Activated naive CD4-positive, alpha-beta T cell treated with anti-CD3 and anti-CD28 coated beads, Interleukin-2, amount 50 U/mL, for 16 hours (primary cell): ENCODE measurements around the gene IGF2BP2.
"Not testable (repeated sequence)": the region's sequence is repeated elsewhere in the genome, so short reads cannot be mapped to it uniquely, and the experiment has no call there.

Source experiments
- DNase-seq: peaks from one replicate; pipeline ENCODE4 v3.0.0-alpha.2; 2020

IGF2BP2 gene

GRCh38 chr3:185657691-185658503 is 166.9 kb downstream of the IGF2BP2 start:
- no peak for DNase-seq

- DNase-seq: no peak
Observed at GRCh38 chr3:185657211-185657610, 167.6 kb downstream of the IGF2BP2 start.

GRCh38 chr3:185656321-185656840 is 168.5 kb downstream of the IGF2BP2 start:
- DNase-seq: no peak

- no peak for DNase-seq
Observed at GRCh38 chr3:185655426-185656320, 169.2 kb downstream of the IGF2BP2 start.

- no peak for DNase-seq
Observed at GRCh38 chr3:185654758-185655145, 170.1 kb downstream of the IGF2BP2 start.

- DNase-seq: no peak
Observed at GRCh38 chr3:185653949-185654757, 170.7 kb downstream of the IGF2BP2 start.

- no peak for DNase-seq
Observed at GRCh38 chr3:185651971-185652370, 172.9 kb downstream of the IGF2BP2 start.

GRCh38 chr3:185649414-185649813 is 175.4 kb downstream of the IGF2BP2 start:
- DNase-seq: no peak

- no peak for DNase-seq
Observed at GRCh38 chr3:185648396-185648795, 176.4 kb downstream of the IGF2BP2 start.

- DNase-seq: no peak
Observed at GRCh38 chr3:185647880-185648210, 177.0 kb downstream of the IGF2BP2 start.

GRCh38 chr3:185647134-185647879 is 177.5 kb downstream of the IGF2BP2 start:
- DNase-seq: no peak

GRCh38 chr3:185646382-185647133 is 178.3 kb downstream of the IGF2BP2 start:
- DNase-seq: no peak

GRCh38 chr3:185645596-185646381 is 179.1 kb downstream of the IGF2BP2 start:
- no peak for DNase-seq

- DNase-seq: not testable (repeated sequence)
Observed at GRCh38 chr3:185645191-185645590, 179.7 kb downstream of the IGF2BP2 start.

- DNase-seq: no peak
Observed at GRCh38 chr3:185640308-185640707, 184.5 kb downstream of the IGF2BP2 start.

- no peak for DNase-seq
Observed at GRCh38 chr3:185639632-185640206, 185.1 kb downstream of the IGF2BP2 start.

GRCh38 chr3:185638651-185639050 is 186.2 kb downstream of the IGF2BP2 start:
- DNase-seq: not testable (repeated sequence)

GRCh38 chr3:185637388-185637787 is 187.5 kb downstream of the IGF2BP2 start:
- DNase-seq: no peak

- DNase-seq: no peak
Observed at GRCh38 chr3:185632996-185633395, 191.8 kb downstream of the IGF2BP2 start.
